ENCODE measurements around the gene LRRC14B.

The LRRC14B gene

GRCh38 chr5:182126-182525 lies 9.2 kb upstream of the LRRC14B start:
- no peak overlapping the region for H3K4me3 ChIP-seq (ENCODE audit: low read depth, low read length)
- TF ChIP-seq CTCF (IDR thresholded peaks at IDR 0.05; ENCODE audit: borderline replicate concordance, insufficient read depth, low read depth, low read length), result no peak

GRCh38 chr5:184471-184870 lies 6.8 kb upstream of the LRRC14B start:
- no peak for TF ChIP-seq CTCF (IDR thresholded peaks at IDR 0.05; ENCODE audit: borderline replicate concordance, insufficient read depth, low read depth, low read length)

GRCh38 chr5:185095-186070 lies 5.9 kb upstream of the LRRC14B start:
- H3K4me3 ChIP-seq (ENCODE audit: low read depth, low read length), result no peak overlapping the region
- TF ChIP-seq CTCF (IDR thresholded peaks at IDR 0.05; ENCODE audit: borderline replicate concordance, insufficient read depth, low read depth, low read length), result no peak

More at GRCh38 chr5:184471-184870, 6.8 kb upstream of the LRRC14B start:
- H3K4me3 ChIP-seq (ENCODE audit: low read depth, low read length), result no peak overlapping the region

GRCh38 chr5:186091-187041 lies 4.9 kb upstream of the LRRC14B start:
- TF ChIP-seq CTCF (IDR thresholded peaks at IDR 0.05; ENCODE audit: borderline replicate concordance, insufficient read depth, low read depth, low read length), result no peak
- no peak overlapping the region for H3K4me3 ChIP-seq (ENCODE audit: low read depth, low read length)

- no peak for TF ChIP-seq CTCF (IDR thresholded peaks at IDR 0.05; ENCODE audit: borderline replicate concordance, insufficient read depth, low read depth, low read length)
These were observed 4.3 kb upstream of the LRRC14B start for GRCh38 chr5:187042-187431.

GRCh38 chr5:187617-188451 lies 3.5 kb upstream of the LRRC14B start:
- no peak for TF ChIP-seq CTCF (IDR thresholded peaks at IDR 0.05; ENCODE audit: borderline replicate concordance, insufficient read depth, low read depth, low read length)

More at GRCh38 chr5:187042-187431, 4.3 kb upstream of the LRRC14B start:
- H3K4me3 ChIP-seq (ENCODE audit: low read depth, low read length), result no peak overlapping the region

More at GRCh38 chr5:187617-188451, 3.5 kb upstream of the LRRC14B start:
- H3K4me3 ChIP-seq (ENCODE audit: low read depth, low read length), result no peak overlapping the region
